GM06990 (cell line): ENCODE measurements around the gene PAK3.

Source experiments
- DNase-seq: peaks from one replicate; pipeline ENCODE4 v3.0.0-alpha.2; 2011; ENCODE audit not compliant: insufficient read length; ENCODE audit errors: extremely low read depth
- H3K27me3 ChIP-seq: replicated peaks from 2 replicates; pipeline ENCODE4 v1.6.0; 2011; ENCODE audit warnings: low read length; ENCODE audit not compliant: control insufficient read depth, insufficient read depth
- H3K36me3 ChIP-seq: 2 replicates; pipeline ENCODE4 v1.5.1; 2011; ENCODE audit warnings: low read length; ENCODE audit not compliant: control insufficient read depth, insufficient read depth
- H3K4me3 ChIP-seq: replicated peaks from 2 replicates; pipeline ENCODE4 v1.5.1; 2011; ENCODE audit warnings: low read depth, mild to moderate bottlenecking, control low read depth, low read length
- TF ChIP-seq, protein P1 (sequence below): IDR thresholded peaks from 2 replicates; pipeline ENCODE4 v1.5.1; 2011; ENCODE audit warnings: low read length, control low read depth, mild to moderate bottlenecking, inconsistent platforms; ENCODE audit not compliant: insufficient read depth, poor library complexity, severe bottlenecking

PAK3 gene

DNA sequence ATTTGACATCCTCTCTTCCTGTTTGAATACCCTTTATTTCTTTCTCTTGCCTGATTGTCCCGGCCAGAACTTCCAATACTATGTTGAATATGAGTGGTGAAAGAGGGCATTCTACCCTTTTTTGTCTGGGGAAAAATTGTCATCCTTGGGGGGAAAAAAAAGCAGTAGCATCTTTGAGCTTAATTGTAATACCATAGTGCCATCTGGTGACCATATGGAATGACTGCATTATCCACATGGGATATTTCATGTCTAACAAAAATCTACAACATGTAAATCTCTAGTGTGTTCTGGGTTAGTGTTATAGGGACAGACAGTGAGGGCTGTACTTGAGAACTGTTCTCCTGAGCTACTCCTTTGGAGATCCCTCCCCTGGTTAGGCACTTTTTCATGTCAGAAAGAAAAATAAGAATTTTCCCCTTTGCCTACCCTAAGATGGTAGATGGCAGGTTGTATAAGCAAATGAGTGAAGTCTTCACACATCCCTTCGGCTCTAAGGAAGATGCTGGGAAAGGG, 148.3 kb downstream of the PAK3 start:
- Histone ChIP-seq H3K27me3 (no peaks in the 10 kb centered on the region), H3K4me3 (no peak overlapping the region), H3K36me3 (no peaks in the 10 kb centered on the region)
- TF ChIP-seq, protein P1, sequence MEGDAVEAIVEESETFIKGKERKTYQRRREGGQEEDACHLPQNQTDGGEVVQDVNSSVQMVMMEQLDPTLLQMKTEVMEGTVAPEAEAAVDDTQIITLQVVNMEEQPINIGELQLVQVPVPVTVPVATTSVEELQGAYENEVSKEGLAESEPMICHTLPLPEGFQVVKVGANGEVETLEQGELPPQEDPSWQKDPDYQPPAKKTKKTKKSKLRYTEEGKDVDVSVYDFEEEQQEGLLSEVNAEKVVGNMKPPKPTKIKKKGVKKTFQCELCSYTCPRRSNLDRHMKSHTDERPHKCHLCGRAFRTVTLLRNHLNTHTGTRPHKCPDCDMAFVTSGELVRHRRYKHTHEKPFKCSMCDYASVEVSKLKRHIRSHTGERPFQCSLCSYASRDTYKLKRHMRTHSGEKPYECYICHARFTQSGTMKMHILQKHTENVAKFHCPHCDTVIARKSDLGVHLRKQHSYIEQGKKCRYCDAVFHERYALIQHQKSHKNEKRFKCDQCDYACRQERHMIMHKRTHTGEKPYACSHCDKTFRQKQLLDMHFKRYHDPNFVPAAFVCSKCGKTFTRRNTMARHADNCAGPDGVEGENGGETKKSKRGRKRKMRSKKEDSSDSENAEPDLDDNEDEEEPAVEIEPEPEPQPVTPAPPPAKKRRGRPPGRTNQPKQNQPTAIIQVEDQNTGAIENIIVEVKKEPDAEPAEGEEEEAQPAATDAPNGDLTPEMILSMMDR: peak; percentile 38
- no peak for DNase-seq

GRCh38 chrX:111254896-111255693, 159.1 kb downstream of the PAK3 start:
- Histone ChIP-seq H3K4me3 (no peak overlapping the region), H3K36me3 (no peaks in the 10 kb centered on the region), H3K27me3 (no peaks in the 10 kb centered on the region)
- TF ChIP-seq, protein P1: no peak
- DNase-seq: no peak

- Histone ChIP-seq H3K27me3 (no peaks in the 10 kb centered on the region), H3K4me3 (no peak overlapping the region), H3K36me3 (no peaks in the 10 kb centered on the region)
- no peak for DNase-seq
- TF ChIP-seq, protein P1: no peak
These were observed 161.7 kb downstream of the PAK3 start for GRCh38 chrX:111257733-111258132.

- no peak for DNase-seq
- no peak overlapping the region for H3K4me3 ChIP-seq
- H3K27me3 ChIP-seq: no peaks in the 10 kb centered on the region
- H3K36me3 ChIP-seq: no peaks in the 10 kb centered on the region
- TF ChIP-seq, protein P1: no peak
These were observed 163.6 kb downstream of the PAK3 start for GRCh38 chrX:111259559-111259958.

GRCh38 chrX:111260451-111260850, 164.5 kb downstream of the PAK3 start:
- H3K4me3 ChIP-seq: no peak overlapping the region
- H3K36me3 ChIP-seq: no peaks in the 10 kb centered on the region
- TF ChIP-seq, protein P1: no peak
- H3K27me3 ChIP-seq: no peaks in the 10 kb centered on the region
- no peak for DNase-seq
